ENCODE data around the gene ZNF678. TPM values are rescaled to one million over a fixed set of nuclear protein-coding genes. Genes with fewer than 3 reads are reported as not detected.

Gene ZNF678
- total and polyA plus RNA-seq, 2 of the 8 experiments (the other 6 are each of a cell fraction or from before 2014, with no cell fraction given), result 6.9 to 28.3 TPM

DNA sequence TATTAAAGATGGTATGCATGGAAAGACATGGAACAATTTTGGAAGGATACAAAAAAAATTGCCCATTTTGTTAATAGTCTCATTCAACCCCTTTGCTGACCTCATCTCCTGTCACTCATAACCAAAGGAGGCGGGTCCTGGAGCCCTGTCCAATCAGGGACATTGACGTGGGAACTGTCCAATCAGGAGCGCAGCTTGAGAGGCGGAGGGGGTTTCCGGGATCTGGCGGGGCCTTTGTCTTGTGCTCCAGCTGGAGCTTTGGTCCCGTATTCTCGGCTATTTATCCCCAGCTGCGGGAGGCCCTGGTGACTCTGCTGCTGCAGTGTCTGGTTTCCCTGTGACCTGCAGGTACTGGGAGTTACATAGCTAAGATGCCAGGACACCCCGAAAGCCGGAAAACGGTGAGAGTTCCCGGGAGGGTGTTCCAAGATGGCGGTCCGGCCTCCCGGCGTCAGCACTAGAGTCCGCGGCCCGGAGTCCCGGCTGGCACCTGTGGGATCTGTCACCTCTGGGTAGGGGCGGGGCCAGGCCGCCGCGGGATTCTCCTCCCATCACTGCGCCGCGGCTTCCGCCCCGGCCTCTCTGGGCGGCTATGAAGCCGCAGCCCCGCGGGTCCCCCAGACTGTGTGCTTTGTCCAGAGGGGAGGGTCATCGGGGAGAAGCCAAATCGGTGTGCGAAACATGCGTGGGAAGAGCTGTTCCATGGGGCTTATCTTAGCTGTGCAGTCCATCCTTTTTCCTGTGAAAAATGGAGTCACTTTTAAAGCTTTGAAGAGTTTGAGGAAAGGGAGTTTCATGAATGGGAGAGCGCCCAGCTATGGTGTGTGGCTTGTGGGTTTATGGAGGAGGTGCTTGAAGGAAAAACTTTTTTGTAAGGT lies at the start of gene ZNF678 (continued):
- no peak for TF ChIP-seq EZH2 (IDR thresholded peaks at IDR 0.05; ENCODE audit: low read depth, low read length, severe bottlenecking)
- no peak for TF ChIP-seq POU5F1 (IDR thresholded peaks at IDR 0.05; ENCODE audit: low read depth, low read length)
- no peak for TF ChIP-seq CEBPB (IDR thresholded peaks at IDR 0.05; ENCODE audit: low read depth, low read length)
- no peak for TF ChIP-seq HDAC6 (IDR thresholded peaks at IDR 0.05; ENCODE audit: low read depth, low read length)
- TF ChIP-seq, protein P1, sequence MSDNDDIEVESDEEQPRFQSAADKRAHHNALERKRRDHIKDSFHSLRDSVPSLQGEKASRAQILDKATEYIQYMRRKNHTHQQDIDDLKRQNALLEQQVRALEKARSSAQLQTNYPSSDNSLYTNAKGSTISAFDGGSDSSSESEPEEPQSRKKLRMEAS (IDR thresholded peaks at IDR 0.05), result peak; percentile 36; the same call in 1 of the 2 replicates
- TF ChIP-seq CREB1 (IDR thresholded peaks at IDR 0.05), result peak; percentile 63; the same call in 1 of the 2 replicates
- TF ChIP-seq HDAC2 (IDR thresholded peaks at IDR 0.05; ENCODE audit: borderline replicate concordance in 1 of 2, low read depth in 2 of 2, low read length in 2 of 2), result peak in 1 of 2 experiments; percentile 22; a peak in 1 of 4 replicates
- TF ChIP-seq POLR2A (IDR thresholded peaks at IDR 0.05; ENCODE audit: control extremely low read depth in 1 of 2, low read depth in 2 of 2, low read length in 2 of 2), result peak in 1 of 2 experiments; percentile 92; a peak in 2 of 3 replicates
- peak; percentile 72 for TF ChIP-seq TAF7 (optimal IDR thresholded peaks at IDR 0.05; ENCODE audit: borderline replicate concordance, low read depth, low read length)
- TF ChIP-seq SIN3A (conservative IDR thresholded peaks at IDR 0.05 in 1 of 2, IDR thresholded peaks at IDR 0.05 in 1 of 2; ENCODE audit: low read depth in 1 of 2, low read length in 2 of 2), result peak; percentile 74 to 86; a peak in 2 of 4 replicates
- TF ChIP-seq, protein P2, sequence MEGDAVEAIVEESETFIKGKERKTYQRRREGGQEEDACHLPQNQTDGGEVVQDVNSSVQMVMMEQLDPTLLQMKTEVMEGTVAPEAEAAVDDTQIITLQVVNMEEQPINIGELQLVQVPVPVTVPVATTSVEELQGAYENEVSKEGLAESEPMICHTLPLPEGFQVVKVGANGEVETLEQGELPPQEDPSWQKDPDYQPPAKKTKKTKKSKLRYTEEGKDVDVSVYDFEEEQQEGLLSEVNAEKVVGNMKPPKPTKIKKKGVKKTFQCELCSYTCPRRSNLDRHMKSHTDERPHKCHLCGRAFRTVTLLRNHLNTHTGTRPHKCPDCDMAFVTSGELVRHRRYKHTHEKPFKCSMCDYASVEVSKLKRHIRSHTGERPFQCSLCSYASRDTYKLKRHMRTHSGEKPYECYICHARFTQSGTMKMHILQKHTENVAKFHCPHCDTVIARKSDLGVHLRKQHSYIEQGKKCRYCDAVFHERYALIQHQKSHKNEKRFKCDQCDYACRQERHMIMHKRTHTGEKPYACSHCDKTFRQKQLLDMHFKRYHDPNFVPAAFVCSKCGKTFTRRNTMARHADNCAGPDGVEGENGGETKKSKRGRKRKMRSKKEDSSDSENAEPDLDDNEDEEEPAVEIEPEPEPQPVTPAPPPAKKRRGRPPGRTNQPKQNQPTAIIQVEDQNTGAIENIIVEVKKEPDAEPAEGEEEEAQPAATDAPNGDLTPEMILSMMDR (IDR thresholded peaks at IDR 0.05; ENCODE audit: control extremely low read depth in 1 of 3, insufficient read depth in 1 of 3, low read depth in 1 of 3, low read length in 3 of 3), result no peak
- peak; percentile 63 for TF ChIP-seq SP2 (IDR thresholded peaks at IDR 0.05; ENCODE audit: low read length)
- TF ChIP-seq SIX5 (IDR thresholded peaks at IDR 0.05; ENCODE audit: low read depth, low read length), result no peak
- TF ChIP-seq, protein P3, sequence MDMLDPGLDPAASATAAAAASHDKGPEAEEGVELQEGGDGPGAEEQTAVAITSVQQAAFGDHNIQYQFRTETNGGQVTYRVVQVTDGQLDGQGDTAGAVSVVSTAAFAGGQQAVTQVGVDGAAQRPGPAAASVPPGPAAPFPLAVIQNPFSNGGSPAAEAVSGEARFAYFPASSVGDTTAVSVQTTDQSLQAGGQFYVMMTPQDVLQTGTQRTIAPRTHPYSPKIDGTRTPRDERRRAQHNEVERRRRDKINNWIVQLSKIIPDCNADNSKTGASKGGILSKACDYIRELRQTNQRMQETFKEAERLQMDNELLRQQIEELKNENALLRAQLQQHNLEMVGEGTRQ (IDR thresholded peaks at IDR 0.05; ENCODE audit: low read length), result no peak
- TF ChIP-seq BRCA1 (IDR thresholded peaks at IDR 0.05; ENCODE audit: low read depth, low read length), result no peak
- TF ChIP-seq, protein P4, sequence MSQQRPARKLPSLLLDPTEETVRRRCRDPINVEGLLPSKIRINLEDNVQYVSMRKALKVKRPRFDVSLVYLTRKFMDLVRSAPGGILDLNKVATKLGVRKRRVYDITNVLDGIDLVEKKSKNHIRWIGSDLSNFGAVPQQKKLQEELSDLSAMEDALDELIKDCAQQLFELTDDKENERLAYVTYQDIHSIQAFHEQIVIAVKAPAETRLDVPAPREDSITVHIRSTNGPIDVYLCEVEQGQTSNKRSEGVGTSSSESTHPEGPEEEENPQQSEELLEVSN (IDR thresholded peaks at IDR 0.05), result no peak
- no peak for TF ChIP-seq MAFK (IDR thresholded peaks at IDR 0.05; ENCODE audit: low read depth, low read length)
- peak; percentile 95 for TF ChIP-seq PHF8 (conservative IDR thresholded peaks at IDR 0.05; ENCODE audit: low read depth, low read length)
- TF ChIP-seq JUND (IDR thresholded peaks at IDR 0.05; ENCODE audit: low read length), result peak; percentile 96

All from H1 (cell line).